Left forelimb (tissue), 1 donor: ENCODE measurements around the gene UQCC2.

Experiments
- DNase-seq: peaks from one replicate; pipeline ENCODE4 v3.0.0-alpha.2; 2018; ENCODE audit warnings: low spot score

The UQCC2 gene

DNA sequence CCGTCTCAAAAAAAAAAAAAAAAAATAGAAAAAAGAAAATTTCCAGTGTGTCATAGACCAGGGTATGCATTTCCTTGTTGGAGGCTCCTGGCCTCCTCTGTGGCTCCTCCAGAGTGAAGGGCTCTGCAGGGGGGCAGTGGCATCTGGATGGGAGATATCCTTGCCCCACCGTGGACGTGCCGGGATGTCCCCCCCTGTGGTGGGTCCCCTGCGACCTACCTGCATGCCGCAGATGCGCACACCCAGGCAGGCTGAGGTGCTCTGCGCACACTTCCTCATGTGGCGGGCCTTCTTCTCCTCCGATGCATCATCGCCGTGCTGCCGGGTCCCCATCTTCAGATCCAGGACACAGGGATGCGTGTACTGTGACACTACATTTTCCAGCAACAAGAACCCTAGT lies 13.7 kb upstream of the UQCC2 start:
- DNase-seq = no peak

DNA sequence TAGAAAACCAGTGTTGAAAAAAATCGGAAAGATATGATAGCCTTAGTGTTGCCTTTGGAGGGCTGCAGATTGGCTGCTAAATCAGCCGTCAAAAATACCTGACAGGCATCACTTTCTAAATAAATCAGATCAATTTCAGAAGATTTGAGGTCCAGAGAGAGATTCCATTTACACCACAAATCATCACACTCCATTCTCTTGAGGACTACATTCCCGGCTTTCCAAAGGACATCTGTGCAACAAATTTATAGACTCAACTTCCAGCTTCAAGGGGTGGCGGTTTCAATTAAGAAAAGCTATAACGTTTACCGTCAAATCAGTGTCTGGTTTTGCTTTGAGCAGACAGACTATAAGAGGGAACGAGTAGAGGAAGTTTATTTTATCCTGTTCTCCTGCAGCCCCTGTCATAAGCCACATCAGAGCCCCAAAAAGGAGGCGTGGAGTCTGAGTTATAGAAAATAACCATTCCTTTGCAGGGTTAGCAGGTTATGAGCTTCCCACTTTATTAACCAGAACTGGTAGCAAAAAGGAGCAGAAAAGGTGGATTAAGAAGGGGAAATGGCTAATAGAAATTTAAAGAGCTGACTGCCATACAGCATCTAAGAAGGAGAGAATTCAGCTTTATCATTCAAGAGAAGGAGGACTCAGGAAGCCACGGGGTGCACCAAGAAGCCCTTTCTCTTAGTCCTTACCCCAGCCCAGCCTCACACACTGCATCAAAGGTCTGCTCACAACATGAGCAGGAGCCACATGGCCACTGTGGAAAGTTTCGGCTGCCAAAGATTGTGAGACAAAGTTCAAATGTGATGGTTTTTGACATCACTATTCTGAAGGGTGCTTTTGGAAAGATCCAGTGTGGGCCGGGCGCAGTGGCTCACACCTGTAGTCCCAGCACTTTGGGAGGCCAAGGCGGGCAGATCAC lies 12.9 kb upstream of the UQCC2 start:
- no peak for DNase-seq

GRCh38 chr6:33723371-33724085 lies 12.0 kb upstream of the UQCC2 start:
- no peak for DNase-seq

- DNase-seq = no peak
These were observed 10.7 kb upstream of the UQCC2 start for GRCh38 chr6:33722103-33722623.

DNA sequence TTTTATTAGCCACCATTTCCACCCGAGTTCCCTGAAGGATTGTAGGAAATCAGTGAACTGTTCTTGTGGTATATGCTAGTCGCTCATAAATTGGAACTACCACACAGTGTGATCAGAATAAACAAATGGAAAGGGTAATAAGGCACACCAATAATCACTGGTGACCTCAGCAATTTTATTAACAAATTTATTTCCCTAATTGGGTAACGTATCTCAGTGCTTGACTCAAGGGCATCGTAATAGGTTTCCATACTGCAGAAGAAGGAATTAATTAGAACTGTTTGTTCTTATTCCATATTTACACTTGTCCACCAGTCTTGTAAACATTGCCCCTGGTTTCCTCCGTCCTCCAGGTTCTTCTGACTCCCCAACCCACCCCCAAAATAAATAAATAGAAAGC lies 10.0 kb upstream of the UQCC2 start:
- no peak for DNase-seq

- no peak for DNase-seq
These were observed 9.5 kb upstream of the UQCC2 start for GRCh38 chr6:33720998-33721397.

GRCh38 chr6:33719326-33719987 lies 8.0 kb upstream of the UQCC2 start:
- no peak for DNase-seq

GRCh38 chr6:33718713-33719112 lies 7.2 kb upstream of the UQCC2 start:
- DNase-seq = no peak

DNA sequence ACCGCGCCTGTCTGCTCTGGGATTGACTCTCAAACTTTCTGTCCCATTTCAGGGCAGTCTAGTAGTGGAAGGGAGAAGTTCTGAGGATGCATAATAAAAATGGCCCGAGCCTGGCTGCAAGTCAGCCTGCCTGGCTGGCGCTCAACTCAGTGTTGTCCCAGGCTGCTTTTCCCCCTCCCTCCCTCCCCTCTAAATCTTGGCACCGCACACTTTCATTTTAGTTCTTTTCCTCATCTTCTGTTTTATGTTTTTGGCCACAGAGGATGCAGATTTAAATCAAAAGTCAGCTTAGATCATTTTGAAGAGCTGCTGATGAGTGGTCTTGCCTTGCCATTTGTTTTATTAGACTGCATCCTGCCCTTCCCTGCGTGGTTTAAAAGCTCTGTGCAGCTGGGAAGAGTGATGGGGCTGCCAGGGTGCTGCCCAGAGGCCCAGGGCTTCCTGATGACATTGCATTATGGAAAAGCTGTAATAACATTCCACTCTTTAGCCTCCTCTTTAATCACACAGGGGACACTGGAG lies 6.5 kb upstream of the UQCC2 start:
- peak; percentile 78 for DNase-seq

GRCh38 chr6:33716890-33717632 lies 5.6 kb upstream of the UQCC2 start:
- DNase-seq = no peak

GRCh38 chr6:33716379-33716778 lies 4.9 kb upstream of the UQCC2 start:
- DNase-seq = no peak

DNA sequence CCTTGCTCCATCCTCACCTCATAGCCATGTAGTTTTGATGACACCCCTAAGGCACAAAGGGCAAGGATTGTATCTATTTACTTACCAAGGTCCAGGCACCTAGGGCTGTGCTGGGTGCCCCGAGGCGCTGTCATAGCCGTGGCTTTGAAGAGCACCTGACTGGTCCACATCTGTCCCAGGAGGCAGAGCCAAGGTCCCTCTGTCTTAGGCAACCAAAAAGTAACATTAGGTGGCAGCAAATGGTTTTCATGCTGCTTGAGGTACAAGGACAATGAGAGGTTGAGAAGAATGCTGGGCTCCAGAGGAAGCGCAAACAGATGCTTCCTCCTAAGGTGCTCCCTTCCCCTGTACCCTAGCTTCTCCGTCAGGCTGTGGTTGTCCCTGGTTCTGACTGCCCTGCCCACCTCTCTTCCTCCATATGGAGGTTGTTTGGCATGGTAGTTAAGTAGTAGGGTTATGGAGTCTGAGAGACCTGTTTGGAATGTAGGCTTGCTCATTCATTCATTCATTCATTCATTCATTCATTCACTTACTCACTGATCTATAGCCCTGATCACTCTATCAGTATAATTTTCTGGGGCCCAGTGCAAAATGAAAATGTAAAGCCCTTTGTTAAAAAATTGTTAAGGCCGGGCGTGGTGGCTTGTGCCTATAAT lies 3.0 kb upstream of the UQCC2 start:
- DNase-seq = no peak

- DNase-seq = no peak
These were observed 2.3 kb upstream of the UQCC2 start for GRCh38 chr6:33713786-33714185.

GRCh38 chr6:33712914-33713313 lies 1.4 kb upstream of the UQCC2 start:
- DNase-seq = no peak

DNA sequence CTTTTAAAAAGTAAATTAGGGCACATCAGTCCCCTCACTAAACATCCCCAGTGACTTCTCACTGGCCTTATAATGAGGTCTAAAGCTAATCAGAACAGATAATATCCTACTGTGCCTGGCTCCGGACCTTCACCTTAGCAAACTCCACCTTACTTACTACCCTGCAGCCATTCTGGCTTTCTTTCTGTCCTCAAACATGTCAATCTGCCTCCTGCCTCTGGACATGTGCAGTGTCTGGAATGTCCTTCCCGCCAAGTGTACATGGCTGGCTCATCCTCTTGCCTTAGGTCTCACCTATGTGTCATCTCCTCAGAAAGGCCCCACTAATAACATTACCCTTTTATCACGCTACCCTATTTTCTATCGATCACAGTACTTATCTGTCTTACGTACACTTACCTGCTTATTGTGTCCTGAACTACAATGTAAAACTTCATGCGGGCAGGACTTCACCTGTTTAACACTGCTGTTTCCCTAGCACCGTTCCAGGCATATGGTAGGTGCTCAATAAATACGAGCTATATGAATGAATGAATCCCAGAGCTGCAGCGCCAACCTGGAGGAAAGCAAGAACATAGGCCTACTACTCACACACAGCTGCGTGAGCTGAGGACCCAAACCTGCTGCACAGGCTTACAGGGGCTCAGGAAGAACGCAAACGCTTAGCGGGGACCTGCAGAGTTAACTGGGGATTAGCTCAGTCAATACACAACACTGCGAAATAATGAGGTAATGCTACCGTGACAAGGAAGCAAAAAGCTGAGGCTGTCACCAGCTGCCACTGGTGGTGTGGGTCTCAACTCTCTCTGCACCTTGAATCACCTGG lies 991 bp downstream of the UQCC2 start:
- no peak for DNase-seq

GRCh38 chr6:33709605-33710295 lies 1.8 kb downstream of the UQCC2 start:
- no peak for DNase-seq

DNA sequence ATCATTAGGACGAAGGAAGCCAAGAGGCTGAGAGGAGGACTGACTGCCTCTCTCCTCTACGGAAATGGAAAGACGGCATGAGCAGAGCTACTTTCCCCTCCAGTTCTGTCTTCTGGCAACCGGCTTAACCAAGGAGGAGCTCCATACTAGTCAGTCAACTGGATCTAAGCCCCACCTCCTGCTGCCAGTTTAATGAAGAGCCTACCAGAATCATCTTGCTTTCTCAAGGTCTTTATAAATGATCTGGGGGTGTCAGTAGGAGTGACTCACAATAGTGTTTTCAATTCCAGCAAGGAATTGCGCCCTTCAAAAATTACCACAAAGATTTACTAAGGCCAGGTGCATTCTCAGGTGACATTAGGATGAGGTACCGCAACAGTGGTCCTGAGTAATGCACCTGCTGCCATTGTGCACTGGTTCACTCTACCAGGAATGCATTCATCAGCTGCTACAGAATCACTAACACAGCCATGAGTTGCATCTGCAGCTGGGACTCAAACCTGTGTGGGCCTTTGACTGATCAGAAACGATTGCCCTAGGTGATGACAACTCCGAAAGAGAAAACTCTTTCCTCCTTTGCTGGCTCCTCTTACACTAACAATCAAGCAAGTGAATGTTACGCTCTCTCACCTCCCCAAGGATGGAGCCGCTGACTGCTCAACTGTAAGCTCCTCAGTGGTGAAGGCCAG lies 2.8 kb downstream of the UQCC2 start:
- no peak for DNase-seq

DNA sequence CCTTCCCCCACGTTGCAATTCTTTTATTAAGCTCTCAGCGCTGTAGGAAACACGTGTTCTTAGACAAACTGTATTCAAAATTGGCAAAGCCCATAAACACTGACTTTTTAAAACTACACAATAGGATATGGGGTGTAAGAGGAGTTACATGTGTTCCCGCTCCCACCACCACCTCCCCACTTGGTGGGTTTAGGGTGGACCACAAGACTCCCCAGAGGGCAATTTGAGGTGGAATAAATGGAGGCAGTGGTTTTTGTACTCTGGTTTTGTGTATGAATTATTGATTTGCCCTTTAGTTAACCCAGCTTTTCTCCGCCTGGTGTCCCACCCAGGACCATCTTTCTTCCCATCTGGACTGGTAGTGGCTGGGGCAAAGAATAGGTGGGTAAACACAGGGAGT lies 3.7 kb downstream of the UQCC2 start:
- no peak for DNase-seq
